KMS-11 (cell line): Measurements from ENCODE around the gene COL1A1.

Experiments
- H2AFZ ChIP-seq: fragments of 200-600 bp; sonication (generic); 2 replicates; pipeline ENCODE4 v1.6.1; 2016; ENCODE audit warnings: antibody characterized with exemption, mixed run types, low read depth
- H3K27ac ChIP-seq: fragments of 200-600 bp; sonication (generic); 2 replicates; pipeline ENCODE4 v1.6.1; 2016; ENCODE audit warnings: mild to moderate bottlenecking, mixed run types
- H3K27me3 ChIP-seq: fragments of 200-600 bp; sonication (generic); 2 replicates; pipeline ENCODE4 v1.6.1; 2017; ENCODE audit warnings: mild to moderate bottlenecking, low read depth, mixed run types, moderate library complexity; ENCODE audit not compliant: insufficient read depth
- H3K36me3 ChIP-seq: fragments of 200-600 bp; sonication (generic); 2 replicates; pipeline ENCODE4 v1.6.1; 2017; ENCODE audit warnings: mild to moderate bottlenecking, mixed run types; ENCODE audit not compliant: insufficient read depth
- H3K4me1 ChIP-seq: fragments of 200-600 bp; sonication (generic); 2 replicates; pipeline ENCODE4 v1.6.1; 2016; ENCODE audit warnings: mild to moderate bottlenecking, low read depth, mixed run types; ENCODE audit not compliant: poor library complexity, severe bottlenecking
- H3K4me2 ChIP-seq: fragments of 200-600 bp; sonication (generic); 2 replicates; pipeline ENCODE4 v1.7.0; 2016; ENCODE audit warnings: mild to moderate bottlenecking, mixed run types
- H3K4me3 ChIP-seq: fragments of 200-600 bp; sonication (generic); IDR thresholded peaks from 2 replicates; pipeline ENCODE4 v1.6.1; 2017; ENCODE audit warnings: low read depth, low read length, mixed read lengths; ENCODE audit not compliant: insufficient read depth
- H3K79me2 ChIP-seq: fragments of 200-600 bp; sonication (generic); 2 replicates; pipeline ENCODE4 v1.6.1; 2016; ENCODE audit warnings: low read depth, mixed run types; ENCODE audit not compliant: insufficient read depth
- H3K9ac ChIP-seq: fragments of 200-600 bp; sonication (generic); 2 replicates; pipeline ENCODE4 v1.6.1; 2016; ENCODE audit warnings: mild to moderate bottlenecking, mixed run types
- H4K20me1 ChIP-seq: fragments of 200-600 bp; sonication (generic); 2 replicates; pipeline ENCODE4 v1.6.1; 2016; ENCODE audit warnings: mild to moderate bottlenecking, mixed run types; ENCODE audit not compliant: insufficient read depth
- CTCF ChIP-seq: fragments of 200-600 bp; sonication (generic); conservative IDR thresholded peaks from 2 replicates; pipeline ENCODE4 v1.6.1; 2017; ENCODE audit warnings: low read depth, mild to moderate bottlenecking, antibody characterized with exemption, low read length, moderate library complexity, mixed read lengths

COL1A1 gene

GRCh38 chr17:50175035-50175807 lies 26.2 kb downstream of the COL1A1 start:
- Histone ChIP-seq H3K9ac (no peak overlapping the region), H3K36me3 (no peaks in the 10 kb centered on the region), H3K27me3 (no peaks in the 10 kb centered on the region), H3K4me2 (no peak overlapping the region), H4K20me1 (no peaks in the 10 kb centered on the region), H3K79me2 (no peaks in the 10 kb centered on the region), H3K4me1 (peaks cover 41% of the 10 kb centered on the region), H3K4me3 (no peak overlapping the region), H3K27ac (no peak overlapping the region), H2AFZ (no peak overlapping the region)
- TF ChIP-seq CTCF: no peak

GRCh38 chr17:50174444-50174843 lies 27.0 kb downstream of the COL1A1 start:
- Histone ChIP-seq H3K4me1 (peaks cover 49% of the 10 kb centered on the region), H4K20me1 (no peaks in the 10 kb centered on the region), H3K27me3 (no peaks in the 10 kb centered on the region), H3K4me3 (no peak overlapping the region), H3K79me2 (no peaks in the 10 kb centered on the region), H3K36me3 (no peaks in the 10 kb centered on the region), H3K27ac (no peak overlapping the region), H3K9ac (no peak overlapping the region), H2AFZ (no peak overlapping the region), H3K4me2 (no peak overlapping the region)
- no peak for TF ChIP-seq CTCF

GRCh38 chr17:50173335-50173941 lies 28.0 kb downstream of the COL1A1 start:
- Histone ChIP-seq H3K36me3 (no peaks in the 10 kb centered on the region), H3K4me2 (no peak overlapping the region), H3K27me3 (no peaks in the 10 kb centered on the region), H3K4me1 (peaks cover 52% of the 10 kb centered on the region), H2AFZ (no peak overlapping the region), H3K27ac (no peak overlapping the region), H3K4me3 (no peak overlapping the region), H4K20me1 (no peaks in the 10 kb centered on the region), H3K9ac (no peak overlapping the region), H3K79me2 (no peaks in the 10 kb centered on the region)
- TF ChIP-seq CTCF: no peak

- Histone ChIP-seq H3K36me3 (no peaks in the 10 kb centered on the region), H3K4me1 (peaks cover 47% of the 10 kb centered on the region), H4K20me1 (no peaks in the 10 kb centered on the region), H3K27me3 (no peaks in the 10 kb centered on the region), H2AFZ (no peak overlapping the region), H3K27ac (no peak overlapping the region), H3K79me2 (no peaks in the 10 kb centered on the region), H3K4me3 (no peak overlapping the region), H3K4me2 (no peak overlapping the region), H3K9ac (no peak overlapping the region)
- TF ChIP-seq CTCF: no peak
Observed at GRCh38 chr17:50172936-50173334, 28.5 kb downstream of the COL1A1 start.
